WERI-Rb-1 (cell line): ENCODE measurements around the gene AGO3.

ENCODE experiments used
- DNase-seq: peaks from one replicate; pipeline ENCODE4 v3.0.0-alpha.2; 2020
- H3K27ac ChIP-seq: fragments of 250-450 bp; sonication (Bioruptor Pico); 2 replicates; pipeline ENCODE4 v1.5.1; 2020; ENCODE audit warnings: mild to moderate bottlenecking, moderate library complexity
- H3K27me3 ChIP-seq: fragments of 250-450 bp; sonication (Bioruptor Pico); 2 replicates; pipeline ENCODE4 v1.5.1; 2021; ENCODE audit warnings: mild to moderate bottlenecking, low read depth, moderate library complexity; ENCODE audit not compliant: insufficient read depth, severe bottlenecking
- H3K36me3 ChIP-seq: fragments of 250-450 bp; sonication (Bioruptor Pico); 2 replicates; pipeline ENCODE4 v1.5.1; 2020; ENCODE audit warnings: mild to moderate bottlenecking, moderate library complexity
- H3K4me3 ChIP-seq: 2 replicates; pipeline ENCODE4 v1.5.1; 2011; ENCODE audit warnings: low read depth, mild to moderate bottlenecking, control low read depth, low read length
- H3K9me3 ChIP-seq: fragments of 250-450 bp; sonication (Bioruptor Pico); 2 replicates; pipeline ENCODE4 v1.5.1; 2021; ENCODE audit warnings: mild to moderate bottlenecking, moderate library complexity; ENCODE audit not compliant: severe bottlenecking
- TF ChIP-seq, protein P1 (sequence below): IDR thresholded peaks from 2 replicates; pipeline ENCODE4 v1.5.1; 2011; ENCODE audit warnings: low read depth, mild to moderate bottlenecking, control low read depth, inconsistent platforms, low read length

The AGO3 gene

DNA sequence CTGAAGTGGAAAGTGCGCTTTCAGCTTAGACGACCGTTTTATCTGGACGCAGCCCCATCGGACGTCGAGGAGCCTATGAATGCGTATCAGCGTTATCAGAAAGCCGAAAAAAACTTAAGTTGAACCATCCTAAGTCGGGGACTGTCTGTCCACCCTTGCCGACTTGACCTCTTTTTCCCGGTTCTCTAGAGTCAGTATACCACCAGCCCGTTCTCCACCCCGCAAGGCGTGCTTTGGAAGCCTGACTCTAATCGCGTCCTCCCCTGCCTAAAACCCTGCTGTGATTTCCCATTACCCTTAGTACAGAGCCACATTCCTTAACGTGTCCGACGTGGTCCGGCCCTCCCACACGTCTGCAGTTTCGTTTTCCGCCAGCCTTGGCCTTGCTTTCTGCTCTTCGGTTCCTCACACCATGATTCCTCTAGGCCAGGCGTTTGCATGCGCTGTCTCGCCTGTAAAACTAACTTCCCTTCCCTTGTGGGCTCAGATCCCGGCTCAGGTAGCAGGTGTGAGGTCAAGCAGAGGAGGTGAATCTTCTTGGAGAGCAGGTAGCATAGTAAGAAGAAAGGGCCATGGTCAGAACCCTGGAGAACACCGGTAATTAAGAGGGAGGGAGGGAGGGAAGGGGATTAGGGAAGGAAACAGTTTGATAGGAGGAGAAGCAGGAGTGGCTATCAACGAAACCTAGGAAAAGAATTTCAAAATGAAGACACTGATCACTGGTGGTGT is 158.7 kb downstream of the AGO3 start:
- H3K4me3 ChIP-seq: peak overlapping the region; percentile 69
- no peaks in the 10 kb centered on the region for H3K9me3 ChIP-seq
- peaks cover 44% of the 10 kb centered on the region for H3K36me3 ChIP-seq
- H3K27ac ChIP-seq: no peak overlapping the region
- no peak for DNase-seq
- no peaks in the 10 kb centered on the region for H3K27me3 ChIP-seq
- TF ChIP-seq, protein P1, sequence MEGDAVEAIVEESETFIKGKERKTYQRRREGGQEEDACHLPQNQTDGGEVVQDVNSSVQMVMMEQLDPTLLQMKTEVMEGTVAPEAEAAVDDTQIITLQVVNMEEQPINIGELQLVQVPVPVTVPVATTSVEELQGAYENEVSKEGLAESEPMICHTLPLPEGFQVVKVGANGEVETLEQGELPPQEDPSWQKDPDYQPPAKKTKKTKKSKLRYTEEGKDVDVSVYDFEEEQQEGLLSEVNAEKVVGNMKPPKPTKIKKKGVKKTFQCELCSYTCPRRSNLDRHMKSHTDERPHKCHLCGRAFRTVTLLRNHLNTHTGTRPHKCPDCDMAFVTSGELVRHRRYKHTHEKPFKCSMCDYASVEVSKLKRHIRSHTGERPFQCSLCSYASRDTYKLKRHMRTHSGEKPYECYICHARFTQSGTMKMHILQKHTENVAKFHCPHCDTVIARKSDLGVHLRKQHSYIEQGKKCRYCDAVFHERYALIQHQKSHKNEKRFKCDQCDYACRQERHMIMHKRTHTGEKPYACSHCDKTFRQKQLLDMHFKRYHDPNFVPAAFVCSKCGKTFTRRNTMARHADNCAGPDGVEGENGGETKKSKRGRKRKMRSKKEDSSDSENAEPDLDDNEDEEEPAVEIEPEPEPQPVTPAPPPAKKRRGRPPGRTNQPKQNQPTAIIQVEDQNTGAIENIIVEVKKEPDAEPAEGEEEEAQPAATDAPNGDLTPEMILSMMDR: no peak

DNA sequence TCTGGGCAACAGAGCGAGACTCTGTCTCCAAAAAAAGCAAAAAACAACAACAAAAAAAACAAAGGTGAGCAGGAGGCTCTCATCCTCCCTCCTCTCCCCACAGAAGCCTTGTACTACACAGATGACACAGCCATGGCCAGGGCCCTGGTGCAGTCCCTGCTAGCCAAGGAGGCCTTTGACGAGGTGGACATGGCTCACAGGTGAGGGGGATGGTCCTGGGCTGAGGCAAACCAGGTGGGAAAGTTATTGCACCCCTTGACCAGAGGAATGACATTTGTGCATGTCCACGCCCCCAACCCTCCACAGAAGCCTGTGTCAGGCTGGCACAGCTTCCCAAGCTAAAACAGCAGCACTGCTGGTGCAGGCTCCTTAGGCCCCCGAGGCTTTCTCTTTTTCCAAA is 160.2 kb downstream of the AGO3 start:
- Histone ChIP-seq H3K4me3 (no peak overlapping the region), H3K36me3 (peaks cover 48% of the 10 kb centered on the region), H3K27me3 (no peaks in the 10 kb centered on the region), H3K9me3 (no peaks in the 10 kb centered on the region), H3K27ac (no peak overlapping the region)
- TF ChIP-seq, protein P1: no peak
- no peak for DNase-seq

DNA sequence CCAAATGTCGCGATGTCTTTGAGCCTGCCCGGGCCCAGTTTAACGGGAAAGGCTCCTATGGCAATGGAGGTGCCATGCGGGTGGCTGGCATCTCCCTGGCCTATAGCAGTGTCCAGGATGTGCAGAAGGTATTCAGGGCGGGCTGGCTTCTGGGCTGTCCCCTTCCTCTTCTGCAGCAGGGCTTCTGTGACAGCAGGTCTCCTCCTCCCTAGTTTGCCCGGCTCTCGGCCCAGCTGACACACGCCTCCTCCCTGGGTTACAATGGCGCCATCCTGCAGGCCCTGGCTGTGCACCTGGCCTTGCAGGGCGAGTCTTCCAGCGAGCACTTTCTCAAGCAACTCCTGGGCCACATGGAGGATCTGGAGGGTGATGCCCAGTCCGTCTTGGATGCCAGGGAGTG is 160.8 kb downstream of the AGO3 start:
- H3K9me3 ChIP-seq: no peaks in the 10 kb centered on the region
- no peak for DNase-seq
- no peaks in the 10 kb centered on the region for H3K27me3 ChIP-seq
- H3K4me3 ChIP-seq: no peak overlapping the region
- H3K27ac ChIP-seq: no peak overlapping the region
- H3K36me3 ChIP-seq: peaks cover 48% of the 10 kb centered on the region
- TF ChIP-seq, protein P1: no peak

DNA sequence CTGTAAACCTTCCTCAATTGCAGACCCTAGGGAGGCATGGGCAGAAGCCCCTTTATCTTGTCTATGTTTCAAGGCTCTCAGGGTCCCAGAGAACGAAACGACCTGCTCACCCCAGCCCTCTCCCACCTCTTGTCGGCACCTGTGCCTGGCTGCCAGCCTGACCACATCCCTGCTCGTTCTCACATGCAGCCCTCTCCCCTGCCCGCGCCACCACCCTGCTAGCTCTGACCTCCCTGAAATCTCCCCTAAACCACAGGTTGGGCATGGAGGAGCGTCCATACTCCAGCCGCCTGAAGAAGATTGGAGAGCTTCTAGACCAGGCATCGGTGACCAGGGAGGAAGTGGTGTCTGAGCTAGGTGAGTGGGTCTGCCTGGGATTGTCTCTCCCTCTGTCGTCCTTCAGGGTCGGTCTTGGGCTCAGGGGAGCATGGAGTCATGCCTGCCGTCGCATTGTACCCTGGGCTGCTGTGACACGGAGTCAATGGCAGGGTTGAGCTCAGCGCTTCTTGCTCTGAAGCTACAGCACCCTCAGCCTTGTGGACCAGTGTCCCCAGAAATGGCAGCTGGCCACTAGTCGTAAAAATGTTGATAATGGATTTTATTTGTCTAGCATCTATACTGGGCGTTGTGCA is 161.4 kb downstream of the AGO3 start:
- Histone ChIP-seq H3K4me3 (no peak overlapping the region), H3K27me3 (no peaks in the 10 kb centered on the region), H3K36me3 (peaks cover 48% of the 10 kb centered on the region), H3K9me3 (no peaks in the 10 kb centered on the region), H3K27ac (no peak overlapping the region)
- no peak for DNase-seq
- TF ChIP-seq, protein P1: no peak

DNA sequence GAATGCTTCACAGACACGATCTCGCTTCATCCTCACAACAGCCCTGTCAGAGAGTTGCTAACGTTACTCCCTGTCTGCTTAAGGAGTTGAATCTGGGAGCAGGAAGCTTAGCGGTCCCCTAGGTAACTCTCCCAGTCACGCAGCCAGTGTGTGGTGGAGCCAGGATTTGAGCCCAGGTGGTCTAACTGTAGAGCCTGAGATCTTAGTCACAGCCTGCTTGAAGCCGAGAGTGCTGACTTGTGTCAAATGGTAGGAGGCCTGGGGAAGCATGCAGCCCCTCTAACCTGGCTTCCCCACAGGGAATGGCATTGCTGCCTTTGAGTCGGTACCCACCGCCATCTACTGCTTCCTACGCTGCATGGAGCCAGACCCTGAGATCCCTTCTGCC is 161.9 kb downstream of the AGO3 start:
- Histone ChIP-seq H3K9me3 (no peaks in the 10 kb centered on the region), H3K27me3 (no peaks in the 10 kb centered on the region), H3K4me3 (no peak overlapping the region), H3K27ac (no peak overlapping the region), H3K36me3 (peaks cover 48% of the 10 kb centered on the region)
- DNase-seq: no peak
- TF ChIP-seq, protein P1: no peak

DNA sequence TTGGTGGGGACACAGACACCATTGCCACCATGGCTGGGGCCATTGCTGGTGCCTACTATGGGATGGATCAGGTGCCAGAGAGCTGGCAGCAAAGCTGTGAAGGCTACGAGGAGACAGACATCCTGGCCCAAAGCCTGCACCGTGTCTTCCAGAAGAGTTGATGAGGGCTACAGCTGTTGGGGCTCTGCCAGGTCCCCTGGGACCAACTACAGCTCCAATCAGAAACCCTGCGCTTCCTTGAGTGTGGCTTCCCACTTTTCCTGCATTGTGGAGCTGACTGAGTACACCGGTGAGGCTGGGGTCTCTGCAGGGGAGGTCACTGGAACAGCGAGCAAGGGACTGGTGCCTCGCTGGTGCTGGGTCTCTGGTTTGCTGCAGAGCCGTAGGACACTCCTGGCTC is 162.3 kb downstream of the AGO3 start:
- no peak overlapping the region for H3K27ac ChIP-seq
- peaks cover 48% of the 10 kb centered on the region for H3K36me3 ChIP-seq
- no peak overlapping the region for H3K4me3 ChIP-seq
- no peak for DNase-seq
- no peaks in the 10 kb centered on the region for H3K27me3 ChIP-seq
- H3K9me3 ChIP-seq: no peaks in the 10 kb centered on the region
- TF ChIP-seq, protein P1: no peak
